ENCODE results near the gene TSPAN31.
"Not testable (repeated sequence)": the region's sequence is repeated elsewhere in the genome, so short reads cannot be mapped to it uniquely, and the experiment has no call there.

The TSPAN31 gene

DNA sequence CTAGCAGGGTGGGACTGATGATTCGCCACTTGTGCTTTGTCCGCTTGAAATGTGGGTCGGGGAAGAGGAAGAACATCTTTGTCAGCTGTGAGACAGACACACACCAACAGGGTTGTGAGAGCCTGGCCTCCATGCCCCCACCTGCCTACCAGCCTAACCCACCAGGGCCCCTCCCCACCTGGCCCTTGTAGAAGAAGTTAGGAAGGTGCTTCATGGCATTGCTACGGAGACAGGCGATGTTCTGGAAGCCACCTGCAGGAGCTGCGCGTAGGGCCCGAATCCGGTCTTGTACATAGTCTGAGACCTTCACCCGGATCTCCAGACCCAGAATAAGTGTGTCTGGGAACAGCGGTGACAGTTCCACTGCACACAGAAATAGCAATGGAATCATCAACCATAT lies 24.8 kb downstream of the TSPAN31 start:
- no peak for DNase-seq

GRCh38 chr12:57770734-57771133 lies 25.9 kb downstream of the TSPAN31 start:
- DNase-seq = no peak

DNA sequence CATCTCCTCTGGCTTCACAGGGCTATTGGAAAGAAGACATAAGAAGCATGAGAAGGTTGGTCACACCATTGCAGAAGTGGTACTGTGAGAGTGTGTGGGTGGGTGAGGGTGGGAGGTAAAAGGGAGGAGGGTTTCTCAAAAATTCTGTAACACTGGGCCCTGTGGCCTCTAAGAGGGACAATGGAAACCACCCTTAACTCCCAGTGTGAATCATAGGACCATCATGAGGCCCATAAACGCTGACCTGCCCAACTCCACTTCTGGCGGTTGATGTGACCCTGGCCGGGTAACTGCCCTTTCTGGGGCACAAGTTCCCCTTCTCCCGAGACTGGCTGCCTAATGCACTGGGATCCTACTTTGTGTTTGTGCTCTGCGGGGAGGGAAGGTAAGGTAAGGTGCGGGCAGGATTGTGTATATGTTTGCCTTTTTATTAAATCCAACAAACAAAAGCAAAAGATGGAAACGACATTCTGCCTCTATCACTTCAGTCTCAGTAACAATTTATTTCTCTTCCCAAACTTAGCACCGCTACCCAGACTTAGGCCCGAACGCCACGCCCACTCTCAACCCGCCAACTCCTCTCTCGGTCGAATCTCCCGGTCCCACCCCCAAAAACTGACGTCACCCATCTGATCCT lies 26.5 kb downstream of the TSPAN31 start:
- peak; percentile 97 for DNase-seq

- peak; percentile 99 for DNase-seq
Observed at GRCh38 chr12:57771873-57772428, 27.1 kb downstream of the TSPAN31 start, which contains the start of gene METTL1. Gene METTL1, minus strand, starts transcription at chr12:57772105. Its CDS starts 22 bp downstream, at chr12:57772083.

DNA sequence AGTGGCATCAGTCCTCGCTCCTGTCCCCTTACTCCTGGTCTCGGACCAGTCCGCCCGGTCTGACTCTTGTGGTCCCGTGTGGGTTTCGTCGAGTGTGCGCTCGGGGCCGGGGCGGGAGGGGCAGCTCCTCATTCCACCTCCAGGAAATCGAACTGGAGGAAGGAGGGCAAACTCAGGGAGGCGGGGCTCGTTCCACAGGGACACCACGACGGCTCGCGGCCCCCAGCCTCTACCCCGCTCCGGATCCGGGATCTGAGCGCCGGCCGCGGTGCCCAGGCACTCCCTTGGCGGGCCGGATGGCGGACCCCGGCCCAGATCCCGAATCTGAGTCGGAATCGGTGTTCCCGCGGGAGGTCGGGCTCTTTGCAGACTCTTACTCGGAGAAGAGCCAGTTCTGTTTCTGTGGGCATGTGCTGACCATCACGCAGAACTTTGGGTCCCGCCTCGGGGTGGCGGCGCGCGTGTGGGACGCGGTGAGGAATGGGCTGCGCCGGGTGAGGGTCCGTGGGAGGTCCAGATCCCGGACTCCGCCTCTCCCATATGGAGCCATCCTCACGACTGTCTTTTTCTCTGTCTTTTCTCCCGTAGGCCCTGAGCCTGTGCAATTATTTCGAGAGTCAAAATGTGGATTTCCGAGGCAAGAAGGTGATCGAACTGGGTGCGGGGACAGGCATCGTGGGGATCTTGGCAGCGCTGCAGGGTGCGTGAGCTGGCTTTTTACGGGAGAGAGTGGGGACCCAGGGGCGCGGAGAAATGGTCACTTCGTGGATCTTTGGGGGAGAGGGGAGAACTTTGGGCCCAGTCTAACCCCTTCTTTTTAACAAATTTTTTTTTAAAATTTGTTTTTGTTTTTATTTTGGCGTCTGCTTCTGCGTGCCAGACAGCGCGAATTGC lies 27.8 kb downstream of the TSPAN31 start, which contains the start of gene EEF1AKMT3:
TSS of gene EEF1AKMT3 (plus strand) at position 186 of the 894 bp plus-strand sequence. CDS start at position 297, 111 bp downstream.
- DNase-seq = peak; percentile 81

- not testable (repeated sequence) for DNase-seq
Observed at GRCh38 chr12:57774634-57775033, 29.8 kb downstream of the TSPAN31 start.

GRCh38 chr12:57775044-57775443 lies 30.2 kb downstream of the TSPAN31 start:
- no peak for DNase-seq

GRCh38 chr12:57775563-57776246 lies 30.9 kb downstream of the TSPAN31 start:
- DNase-seq = no peak

GRCh38 chr12:57776247-57776587 lies 31.4 kb downstream of the TSPAN31 start:
- DNase-seq = no peak

GRCh38 chr12:57777367-57777766 lies 32.5 kb downstream of the TSPAN31 start:
- no peak for DNase-seq

DNA sequence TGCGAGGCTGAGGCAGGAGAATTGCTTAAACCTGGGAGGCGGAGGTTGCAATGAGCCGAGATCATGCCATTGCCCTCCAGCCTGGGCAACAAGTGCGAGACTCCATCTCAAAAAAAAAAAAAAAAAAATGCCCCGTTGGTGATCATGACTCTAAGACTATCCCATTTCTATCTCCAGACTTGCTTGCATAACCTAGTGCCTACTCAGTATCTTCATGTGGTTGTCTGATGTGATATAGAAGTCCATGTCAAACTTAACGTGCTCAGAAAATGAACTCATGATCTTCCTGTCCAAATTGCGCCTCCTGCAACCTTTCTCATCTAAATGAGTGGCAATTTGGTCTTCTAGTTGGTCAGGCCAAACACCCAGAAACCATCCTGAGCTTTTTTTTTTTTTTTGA lies 33.1 kb downstream of the TSPAN31 start:
- DNase-seq = no peak

DNA sequence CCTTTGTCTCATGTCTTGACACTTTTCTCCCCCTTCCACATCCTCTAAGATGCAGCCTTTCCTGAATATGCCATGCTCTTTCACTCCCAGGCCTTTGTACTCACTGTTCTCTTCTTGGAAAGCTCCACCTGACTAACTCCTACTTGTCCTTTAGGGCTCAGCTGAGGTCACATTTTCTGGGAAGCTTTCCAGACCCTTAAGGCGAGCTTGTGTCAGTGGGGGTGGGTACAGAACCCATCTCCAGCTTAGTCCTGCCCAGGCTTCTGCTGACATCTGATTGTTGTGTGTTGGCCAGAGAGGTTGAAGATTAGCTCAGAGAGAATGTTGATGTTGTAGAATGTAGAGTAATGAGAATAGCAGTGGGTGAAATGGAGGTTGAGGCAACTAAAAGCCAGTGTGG lies 34.9 kb downstream of the TSPAN31 start:
- no peak for DNase-seq

- no peak for DNase-seq
Observed at GRCh38 chr12:57780284-57780897, 35.6 kb downstream of the TSPAN31 start.

GRCh38 chr12:57781244-57781643 lies 36.4 kb downstream of the TSPAN31 start:
- DNase-seq = no peak

DNA sequence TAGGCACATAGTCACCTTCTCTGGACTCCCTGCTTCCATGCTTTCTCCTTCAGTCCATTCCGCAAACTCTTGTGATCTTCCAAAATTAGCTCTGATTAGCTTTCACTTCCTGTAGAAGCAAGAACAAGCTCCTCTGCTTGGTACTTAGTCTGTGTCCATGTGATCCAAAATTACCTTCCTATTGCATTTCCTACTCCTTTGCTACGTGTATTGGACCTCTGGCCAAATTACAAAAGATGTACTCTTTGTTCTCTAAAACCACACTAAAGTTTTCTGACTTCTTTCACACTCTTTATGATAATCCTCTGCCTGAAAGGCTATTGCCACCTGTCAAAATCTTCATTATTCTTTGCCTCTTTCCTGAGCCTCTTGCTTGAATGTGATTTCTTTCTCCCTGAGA lies 37.0 kb downstream of the TSPAN31 start:
- no peak for DNase-seq

DNA sequence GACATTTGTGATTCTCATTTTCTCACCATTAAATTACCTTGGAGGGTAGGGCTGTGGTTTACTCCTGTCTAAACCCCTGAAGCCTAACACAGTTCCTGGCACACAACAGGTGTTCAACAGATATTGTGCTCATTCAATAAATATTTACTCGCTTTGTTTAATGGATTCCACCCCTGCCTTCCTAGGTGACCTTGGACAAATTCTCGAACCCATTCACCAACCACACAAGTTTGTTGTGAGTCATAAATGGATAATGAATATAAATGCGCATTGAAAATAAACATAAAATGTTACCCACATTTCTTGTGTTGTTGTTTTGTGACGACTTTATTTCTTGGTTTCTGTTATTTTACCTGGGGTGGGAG lies 37.4 kb downstream of the TSPAN31 start:
- no peak for DNase-seq

GRCh38 chr12:57782608-57783465 lies 38.0 kb downstream of the TSPAN31 start, which contains the start of gene TSFM:
Gene TSFM, plus strand, starts transcription at chr12:57782787. Its CDS starts 15 bp downstream, at chr12:57782802.
- DNase-seq = peak; percentile 97

DNA sequence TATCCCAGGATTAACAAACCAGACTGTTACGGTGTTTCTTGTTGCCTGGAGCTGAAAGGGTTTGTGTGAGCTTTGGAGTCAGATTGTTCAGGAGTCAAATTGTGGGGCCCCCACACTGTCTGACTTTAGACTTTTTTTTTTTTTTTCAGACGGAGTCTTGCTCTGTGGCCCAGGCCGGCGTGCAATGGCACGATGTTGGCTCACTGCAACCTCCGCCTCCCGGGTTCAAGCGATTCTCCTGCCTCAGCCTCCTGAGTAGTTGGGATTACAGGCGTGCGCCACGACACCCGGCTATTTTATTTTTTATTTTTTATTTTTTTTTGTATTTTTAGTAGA lies 38.6 kb downstream of the TSPAN31 start:
- no peak for DNase-seq

GRCh38 chr12:57783861-57784260 lies 39.0 kb downstream of the TSPAN31 start:
- DNase-seq = no peak

DNA sequence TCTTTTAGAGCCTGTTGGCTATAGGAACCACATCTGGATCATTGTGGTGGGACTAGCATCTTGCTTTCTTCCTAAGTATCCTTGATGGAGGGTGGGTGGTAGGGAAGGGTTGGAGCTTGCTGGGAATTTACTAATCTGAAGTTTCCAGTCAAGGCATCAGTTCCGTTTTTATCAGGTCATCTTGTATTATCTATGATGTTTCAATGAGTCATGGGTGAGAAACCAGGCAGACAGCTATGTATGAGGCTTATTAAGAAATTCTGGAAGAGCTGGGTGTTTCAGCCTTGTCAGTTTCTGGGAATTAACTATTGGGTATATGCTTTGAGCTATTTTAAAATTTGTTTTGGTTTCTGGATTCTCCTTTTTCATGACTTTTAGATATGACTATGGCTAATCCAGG lies 49.1 kb downstream of the TSPAN31 start:
- DNase-seq = no peak

GRCh38 chr12:57795354-57795753 lies 50.5 kb downstream of the TSPAN31 start:
- DNase-seq = no peak

- no peak for DNase-seq
Observed at GRCh38 chr12:57796996-57797395, 52.2 kb downstream of the TSPAN31 start.

Measured in NCI-H82 (cell line).